GM18520 (cell line): ENCODE measurements around the gene DTX3.

ENCODE experiments used
- ATAC-seq: cut with Tn5 transposase; IDR thresholded peaks from one replicate; pipeline ENCODE4 v1.9.1; 2021; ENCODE audit not compliant: unreplicated experiment

The DTX3 gene

DNA sequence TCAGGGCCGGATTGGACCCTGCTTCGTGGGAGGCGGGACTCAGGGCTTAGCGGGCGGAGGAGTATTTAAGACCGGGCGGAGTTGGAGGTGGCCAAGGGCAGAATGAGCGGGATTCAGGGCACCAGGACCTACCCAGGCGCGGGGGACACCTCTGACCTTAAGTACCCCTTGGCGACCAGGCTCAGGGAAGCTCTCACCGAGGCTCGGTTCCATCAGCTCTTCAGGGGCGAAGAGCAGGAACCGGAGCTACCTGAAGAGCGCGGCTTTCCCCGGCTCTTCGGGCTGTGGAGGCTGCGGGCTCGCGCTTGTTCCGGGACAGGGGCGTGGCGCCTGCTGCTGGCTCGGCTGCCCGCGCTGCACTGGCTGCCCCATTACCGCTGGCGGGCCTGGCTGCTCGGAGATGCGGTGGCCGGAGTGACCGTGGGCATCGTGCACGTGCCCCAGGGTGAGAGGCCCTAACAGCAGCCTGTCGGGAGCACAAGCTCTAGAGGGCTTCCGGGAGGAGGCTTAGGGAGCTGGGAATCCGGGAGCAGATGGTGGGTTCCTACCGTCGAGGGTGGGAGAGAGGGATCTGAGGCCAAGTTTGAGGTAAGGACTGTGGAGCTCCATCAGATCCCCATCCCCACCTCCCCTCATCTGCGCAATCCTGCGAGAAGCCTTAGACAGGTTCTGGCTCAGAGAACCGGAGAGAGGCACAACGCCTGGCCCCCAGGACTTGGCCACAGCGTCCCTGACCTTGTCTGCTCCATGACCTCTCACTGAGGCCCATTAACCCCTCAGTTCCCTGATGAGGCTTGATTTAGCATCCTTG, 15.0 kb downstream of the DTX3 start:
- ATAC-seq, result no peak

DNA sequence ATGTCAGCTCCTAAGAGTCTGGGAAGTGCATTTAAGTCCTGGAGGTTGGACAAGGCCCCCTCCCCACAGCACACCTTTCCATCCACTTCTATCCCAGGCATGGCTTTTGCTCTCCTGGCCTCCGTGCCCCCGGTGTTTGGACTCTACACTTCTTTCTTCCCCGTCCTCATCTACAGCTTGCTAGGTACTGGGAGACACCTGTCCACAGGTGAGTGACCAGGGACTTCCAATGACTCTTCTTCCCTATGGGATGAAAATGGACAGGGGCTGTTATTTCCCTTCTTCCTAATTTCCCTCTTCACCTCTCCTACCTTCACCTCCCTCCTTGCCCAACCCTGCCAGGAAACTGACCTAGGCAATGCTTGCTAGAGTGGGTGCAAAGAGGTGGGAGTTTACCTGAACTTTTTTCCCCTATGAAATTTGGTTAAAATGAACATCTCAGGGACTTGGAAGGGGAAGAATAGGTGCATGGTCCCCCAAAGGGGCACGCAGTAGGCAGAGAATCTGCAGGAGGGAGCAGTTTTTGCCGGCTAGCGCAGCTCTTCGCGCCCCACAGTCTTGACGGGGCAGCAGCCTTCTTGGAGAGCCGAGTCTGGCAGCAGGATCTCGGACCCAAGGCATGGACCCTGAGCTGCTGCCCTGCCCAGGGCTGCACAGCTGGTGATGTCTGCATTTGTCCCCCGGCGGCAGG, 15.8 kb downstream of the DTX3 start:
- no peak for ATAC-seq

DNA sequence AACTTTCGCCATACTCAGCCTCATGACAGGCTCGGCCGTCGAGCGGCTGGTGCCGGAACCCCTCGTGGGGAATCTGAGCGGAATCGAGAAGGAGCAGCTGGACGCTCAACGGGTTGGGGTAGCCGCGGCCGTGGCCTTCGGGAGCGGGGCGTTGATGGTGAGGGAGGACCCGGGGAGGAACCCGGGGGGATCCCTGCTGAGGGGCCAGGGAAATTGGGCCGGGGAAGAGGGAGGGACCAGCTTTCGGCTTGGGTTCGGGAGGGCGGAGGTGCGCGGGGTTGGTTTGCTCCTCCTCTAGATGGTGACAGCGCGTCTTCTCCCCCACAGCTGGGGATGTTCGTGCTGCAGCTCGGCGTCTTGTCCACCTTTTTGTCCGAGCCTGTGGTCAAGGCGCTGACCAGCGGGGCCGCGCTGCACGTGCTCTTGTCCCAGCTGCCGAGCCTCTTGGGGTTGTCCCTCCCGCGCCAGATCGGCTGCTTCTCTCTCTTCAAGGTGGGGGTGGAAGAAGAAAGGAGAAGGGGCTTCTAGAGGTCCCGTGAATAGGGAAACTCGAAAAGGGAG, 16.4 kb downstream of the DTX3 start:
- ATAC-seq, result no peak

DNA sequence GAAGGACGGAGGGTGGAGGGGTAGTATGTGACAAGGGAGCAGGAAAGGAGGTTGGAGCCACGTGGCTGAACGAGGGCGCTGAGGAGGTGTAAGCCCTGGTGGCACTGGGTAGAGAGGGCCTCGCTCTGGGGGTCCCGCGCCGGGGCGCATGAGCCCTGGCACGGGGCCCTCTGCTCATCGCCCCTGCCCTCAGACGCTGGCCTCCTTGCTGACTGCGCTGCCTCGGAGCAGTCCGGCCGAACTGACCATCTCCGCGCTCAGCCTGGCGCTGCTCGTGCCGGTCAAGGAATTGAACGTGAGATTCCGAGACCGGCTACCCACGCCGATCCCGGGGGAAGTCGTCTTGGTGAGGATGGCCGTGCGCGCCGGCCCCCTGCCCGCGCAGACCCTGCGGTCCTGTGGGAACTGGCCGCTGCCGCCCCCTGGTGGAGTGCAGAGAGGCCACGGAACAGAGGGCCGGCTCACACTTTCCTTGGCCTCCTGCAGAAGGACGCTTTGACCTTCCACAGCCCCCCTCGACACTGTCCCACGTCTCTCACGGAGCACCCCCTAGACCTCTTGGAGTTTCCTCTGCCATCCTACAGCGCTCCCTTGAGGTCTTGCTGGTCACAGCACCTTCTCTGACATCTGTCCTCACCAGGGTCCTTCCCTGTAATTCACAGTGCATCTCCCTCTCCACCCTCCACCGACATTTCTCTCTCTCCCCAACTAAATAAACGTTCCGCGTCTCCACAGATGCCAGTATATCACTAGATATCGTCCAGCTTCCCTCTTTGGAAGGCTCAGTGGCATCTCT, 17.1 kb downstream of the DTX3 start:
- no peak for ATAC-seq

DNA sequence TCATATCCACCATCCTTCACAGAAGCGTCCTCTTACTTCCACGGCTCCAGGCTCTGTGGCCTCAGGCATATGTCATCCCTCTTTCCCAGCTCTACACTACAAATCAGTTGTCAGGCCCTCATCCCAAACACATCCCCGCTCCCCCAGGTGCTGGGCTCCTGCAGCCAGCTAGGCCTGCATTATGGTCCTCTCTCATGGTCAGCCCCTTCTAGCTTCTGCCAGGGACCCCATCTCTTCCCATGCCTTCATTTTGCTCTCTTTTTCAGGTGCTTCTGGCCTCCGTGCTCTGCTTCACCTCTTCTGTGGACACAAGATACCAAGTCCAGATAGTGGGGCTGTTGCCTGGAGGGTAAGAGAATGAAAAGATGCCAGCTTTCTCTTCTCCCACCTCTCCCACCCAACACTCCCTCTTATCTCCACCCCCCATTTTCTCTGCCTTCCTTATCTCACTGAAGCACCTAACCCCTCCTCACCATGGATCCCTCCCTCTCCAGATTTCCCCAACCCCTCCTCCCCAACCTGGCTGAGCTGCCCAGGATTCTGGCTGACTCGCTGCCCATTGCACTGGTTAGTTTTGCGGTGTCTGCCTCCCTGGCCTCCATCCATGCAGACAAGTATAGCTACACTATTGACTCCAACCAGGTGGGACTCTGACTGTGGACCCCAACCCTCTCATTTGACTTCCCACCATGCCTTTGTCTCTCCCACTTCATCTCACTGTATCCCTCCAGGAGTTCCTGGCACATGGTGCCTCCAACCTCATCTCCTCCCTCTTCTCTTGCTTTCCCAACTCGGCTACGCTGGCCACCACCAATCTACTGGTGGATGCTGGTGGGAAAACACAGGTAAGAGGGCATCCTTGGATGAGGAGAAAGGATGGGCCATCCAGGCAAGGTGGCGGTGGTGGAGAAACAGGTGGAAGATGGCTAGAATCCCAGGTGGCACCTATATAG, 17.9 kb downstream of the DTX3 start:
- ATAC-seq, result no peak

DNA sequence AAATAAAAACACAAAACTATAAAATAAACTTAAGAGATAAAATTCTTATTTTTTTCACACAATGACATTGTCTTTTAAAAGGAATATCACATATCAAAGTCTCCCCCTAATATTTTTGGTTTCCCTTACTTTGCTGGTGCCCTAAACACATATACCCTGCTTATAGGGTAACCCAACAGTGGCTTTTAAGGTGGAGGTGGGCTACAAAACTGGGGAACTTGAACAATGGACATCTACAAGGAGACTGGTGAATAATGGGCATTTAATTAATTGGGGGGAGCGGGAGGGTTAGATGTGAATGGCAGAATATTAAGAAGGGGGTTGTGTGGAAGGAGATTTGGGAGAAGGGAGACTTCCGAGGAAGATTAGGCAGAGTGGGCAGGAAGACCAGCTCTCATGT, 18.8 kb downstream of the DTX3 start:
- ATAC-seq, result no peak

DNA sequence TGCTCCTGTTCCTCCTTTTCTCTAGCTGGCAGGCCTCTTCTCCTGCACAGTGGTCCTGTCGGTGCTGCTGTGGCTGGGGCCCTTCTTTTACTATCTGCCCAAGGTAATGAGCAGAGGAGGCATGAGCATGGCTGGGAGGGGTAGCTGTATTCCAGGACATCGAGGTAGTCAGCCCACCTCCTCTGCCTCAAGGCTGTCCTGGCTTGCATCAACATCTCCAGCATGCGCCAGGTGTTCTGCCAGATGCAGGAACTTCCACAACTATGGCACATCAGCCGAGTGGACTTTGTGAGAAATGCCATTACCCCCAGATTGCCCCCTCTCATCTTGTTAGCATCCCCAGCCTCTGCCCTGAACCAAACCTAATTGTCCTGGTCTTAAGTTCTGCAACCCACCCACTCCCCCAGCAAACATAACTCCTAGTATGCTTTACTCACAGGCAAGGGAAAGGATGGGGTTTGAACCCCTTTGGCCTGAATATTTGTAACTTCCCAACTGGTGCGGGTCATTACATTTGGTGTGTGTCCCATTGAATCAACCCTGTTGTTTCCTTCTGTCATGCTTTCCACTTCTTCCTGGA, 19.3 kb downstream of the DTX3 start:
- no peak for ATAC-seq

DNA sequence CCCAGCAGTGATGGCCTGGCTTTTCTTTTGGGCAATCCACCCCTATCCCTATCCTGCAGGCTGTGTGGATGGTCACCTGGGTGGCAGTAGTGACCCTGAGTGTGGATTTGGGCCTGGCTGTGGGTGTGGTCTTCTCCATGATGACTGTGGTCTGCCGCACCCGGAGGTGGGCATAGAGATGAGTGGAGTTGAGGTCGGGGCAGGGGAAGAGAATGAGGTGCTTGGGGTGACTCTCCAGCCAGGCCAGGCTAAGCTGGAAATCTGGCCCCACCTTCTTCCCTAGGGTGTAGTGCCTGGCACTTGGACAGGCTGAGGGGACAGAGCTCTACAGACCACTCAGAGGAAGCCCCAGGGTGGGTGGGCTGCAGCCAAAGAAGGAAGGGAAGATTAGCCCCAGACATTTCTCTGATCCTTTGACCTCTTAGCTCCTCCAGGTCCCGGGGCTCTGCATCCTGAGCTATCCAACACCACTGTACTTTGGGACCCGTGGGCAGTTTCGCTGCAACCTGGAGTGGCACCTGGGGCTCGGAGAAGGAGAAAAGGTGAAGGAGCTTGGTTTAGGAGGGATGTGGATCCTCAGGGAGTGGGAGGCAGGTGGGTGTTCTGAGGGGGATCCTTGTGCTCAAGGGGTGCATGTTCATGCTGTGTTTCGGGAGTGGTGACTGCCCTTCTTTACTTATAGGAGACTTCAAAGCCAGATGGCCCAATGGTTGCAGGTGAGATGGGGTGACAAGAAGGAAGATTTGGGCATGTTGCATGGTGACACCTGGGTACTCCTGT, 20.0 kb downstream of the DTX3 start:
- no peak for ATAC-seq

DNA sequence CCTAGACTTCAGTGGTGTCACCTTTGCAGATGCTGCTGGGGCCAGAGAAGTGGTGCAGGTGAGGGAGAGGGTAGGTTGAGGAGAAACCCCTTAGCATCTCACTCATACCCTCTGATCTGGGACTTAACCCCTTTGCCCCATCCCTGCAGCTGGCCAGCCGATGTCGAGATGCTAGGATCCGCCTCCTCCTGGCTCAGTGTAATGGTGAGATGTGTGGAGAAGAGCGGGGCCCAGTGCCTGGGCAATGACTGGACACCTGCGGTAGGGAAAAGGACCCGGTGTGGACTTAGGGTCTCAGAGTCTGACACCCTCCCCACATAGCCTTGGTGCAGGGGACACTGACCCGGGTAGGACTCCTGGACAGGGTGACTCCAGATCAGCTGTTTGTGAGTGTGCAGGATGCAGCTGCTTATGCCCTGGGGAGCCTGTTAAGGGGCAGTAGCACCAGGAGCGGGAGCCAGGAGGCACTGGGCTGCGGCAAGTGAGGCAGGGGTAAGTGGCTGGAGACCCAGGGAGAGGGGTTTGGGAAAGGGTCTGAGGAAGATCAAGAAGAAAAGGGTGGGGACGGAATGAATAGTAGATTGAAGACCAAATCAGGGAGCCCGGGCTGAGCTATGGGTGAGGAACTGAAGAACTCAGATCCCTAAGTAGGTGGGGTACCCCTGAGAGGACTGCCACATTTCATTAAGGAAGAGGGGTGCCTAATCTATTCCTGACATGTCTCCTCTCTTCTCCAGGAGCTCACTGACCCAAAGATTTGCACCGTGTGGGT, 20.8 kb downstream of the DTX3 start:
- no peak for ATAC-seq

DNA sequence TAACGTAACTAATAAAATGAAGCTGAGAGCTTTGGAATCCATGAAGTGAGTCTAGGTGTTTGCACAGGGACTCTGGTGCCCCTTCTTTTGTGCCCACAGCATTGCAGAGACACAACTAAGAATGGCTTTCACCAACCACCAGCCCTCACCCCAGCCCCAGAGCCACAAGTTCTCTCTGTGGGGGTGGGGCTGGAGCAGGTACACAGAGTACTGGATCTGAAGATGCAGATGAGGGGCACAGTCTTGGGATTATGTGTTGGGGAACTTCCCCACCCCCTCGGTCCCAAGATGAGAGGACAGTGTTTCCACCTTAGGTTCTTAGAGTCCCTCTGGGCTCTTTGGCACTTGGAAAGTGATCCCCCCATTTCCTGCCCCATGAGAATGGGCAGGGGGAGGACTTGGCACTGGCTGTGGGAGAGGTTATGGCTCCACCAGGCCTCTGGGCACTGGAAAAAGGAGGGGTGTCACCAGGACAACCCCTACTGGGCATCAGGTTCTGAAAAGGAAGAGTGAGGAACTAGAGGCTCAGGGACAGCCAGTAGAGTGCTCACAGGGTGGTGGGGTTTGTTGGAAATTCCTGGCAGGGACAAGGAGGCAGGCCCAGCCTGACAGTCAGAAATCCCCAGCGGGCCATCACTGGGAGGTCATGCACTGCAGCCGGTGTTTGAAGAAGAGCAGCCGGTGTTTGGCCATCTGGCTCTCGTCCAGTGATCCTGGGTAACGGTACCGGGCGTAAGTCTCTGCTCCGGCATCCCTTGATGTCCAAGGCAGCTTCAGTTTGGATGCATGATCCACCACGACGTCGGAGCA, 21.7 kb downstream of the DTX3 start:
- ATAC-seq, result no peak

DNA sequence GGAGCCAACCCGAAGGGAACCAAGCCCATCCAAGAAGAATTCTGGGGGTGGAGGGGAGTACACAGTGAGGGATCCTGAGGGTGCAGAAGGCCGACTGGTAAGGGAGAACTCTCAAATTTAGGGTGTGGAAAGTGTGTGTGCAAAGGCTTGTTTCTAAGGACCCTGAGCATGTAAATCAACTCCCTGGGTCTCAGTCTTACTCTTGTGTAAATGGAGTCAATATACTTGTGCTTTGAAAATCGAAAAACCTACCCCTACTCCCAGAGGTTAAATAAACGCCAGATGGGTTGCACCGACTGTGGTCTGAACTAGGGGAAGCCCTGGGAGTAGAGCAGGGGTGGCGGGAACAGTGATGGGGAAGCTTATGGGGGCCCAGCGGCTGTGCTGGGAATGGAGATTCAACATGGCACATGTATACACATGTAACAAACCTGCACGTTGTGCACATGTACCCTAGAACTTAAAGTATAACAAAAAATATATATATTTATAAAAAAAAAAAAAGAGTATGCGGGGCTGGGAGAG, 22.4 kb downstream of the DTX3 start:
- ATAC-seq, result no peak

DNA sequence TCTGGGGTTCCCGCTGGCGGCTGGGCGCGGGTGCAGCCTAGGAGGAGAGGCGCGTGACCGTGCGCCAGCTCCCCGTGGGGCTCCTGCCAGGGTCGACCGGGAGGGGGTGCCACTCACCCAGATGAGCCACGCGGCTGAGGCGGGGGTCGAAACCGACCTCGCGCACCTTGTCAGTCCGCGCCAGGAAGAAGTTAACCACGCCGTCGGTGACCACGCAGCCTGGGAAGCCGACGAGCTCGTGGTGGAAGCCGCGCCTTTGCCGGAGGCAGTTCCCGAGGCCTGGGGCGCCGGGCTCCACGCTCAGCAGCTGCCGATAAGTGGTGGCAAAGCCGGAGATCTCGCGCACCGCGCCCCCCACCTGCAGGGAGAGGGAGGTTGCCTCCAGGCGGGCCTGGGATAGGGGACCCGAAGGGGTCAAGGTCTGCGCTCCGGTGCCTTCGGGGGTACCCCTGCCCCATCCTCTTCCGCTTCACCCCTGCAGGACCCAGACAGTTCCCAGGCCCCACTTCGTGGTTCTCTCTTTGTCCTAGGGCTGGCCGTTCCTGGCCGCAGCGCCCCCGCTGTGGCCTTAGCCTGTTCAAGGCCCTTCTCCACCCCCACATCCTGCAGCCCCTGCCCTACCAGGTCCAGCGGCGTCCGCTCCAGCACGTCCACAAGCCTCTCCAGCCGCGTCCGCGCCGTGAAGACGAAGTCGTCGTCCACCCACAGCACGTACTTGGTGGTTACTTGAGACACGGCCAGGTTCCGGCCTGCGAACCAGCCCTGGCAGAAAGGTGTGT, 23.1 kb downstream of the DTX3 start:
- no peak for ATAC-seq

DNA sequence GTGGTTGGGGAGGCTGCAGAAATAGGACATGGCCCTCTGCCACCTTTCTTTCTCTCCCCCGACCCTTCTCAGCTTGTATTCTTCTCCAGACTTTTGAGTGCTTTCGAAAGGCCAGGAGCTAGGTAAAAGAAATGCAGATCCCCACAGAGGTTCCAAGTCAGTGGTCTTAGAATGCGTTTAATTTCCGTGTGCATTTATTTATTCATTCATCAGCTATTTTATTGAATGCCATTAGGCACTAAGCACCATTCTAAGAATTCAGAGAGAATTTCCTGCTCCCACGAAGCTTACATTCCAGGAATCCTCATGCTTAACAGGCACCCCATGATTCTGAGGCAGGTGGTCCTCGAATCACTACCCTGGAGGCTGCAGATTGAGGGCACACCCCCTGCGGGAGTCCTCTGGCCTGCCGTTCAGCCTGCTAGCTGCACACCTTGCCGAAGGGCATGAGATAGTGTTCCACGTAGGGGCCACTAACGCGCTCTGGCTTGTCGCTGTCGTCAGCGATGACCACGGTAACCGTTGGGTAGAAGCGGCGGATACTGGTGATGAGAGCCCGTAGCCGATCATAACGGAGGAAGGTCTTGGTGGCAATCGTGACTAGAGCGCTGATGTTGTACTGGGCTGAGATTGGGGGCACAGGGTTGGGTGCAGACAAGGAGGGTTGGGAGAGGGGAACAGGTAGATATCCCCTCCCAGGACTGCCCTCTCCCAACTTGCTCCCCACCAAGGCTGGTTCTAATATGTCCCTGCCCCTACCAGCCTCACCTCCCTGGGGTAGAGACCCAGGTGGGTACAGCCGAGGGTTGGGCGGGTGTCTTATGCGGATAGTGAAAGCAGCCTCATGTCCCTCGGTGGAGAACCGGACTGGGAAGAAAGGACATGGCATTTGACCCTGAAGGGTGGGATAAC, 23.9 kb downstream of the DTX3 start:
- ATAC-seq, result no peak

DNA sequence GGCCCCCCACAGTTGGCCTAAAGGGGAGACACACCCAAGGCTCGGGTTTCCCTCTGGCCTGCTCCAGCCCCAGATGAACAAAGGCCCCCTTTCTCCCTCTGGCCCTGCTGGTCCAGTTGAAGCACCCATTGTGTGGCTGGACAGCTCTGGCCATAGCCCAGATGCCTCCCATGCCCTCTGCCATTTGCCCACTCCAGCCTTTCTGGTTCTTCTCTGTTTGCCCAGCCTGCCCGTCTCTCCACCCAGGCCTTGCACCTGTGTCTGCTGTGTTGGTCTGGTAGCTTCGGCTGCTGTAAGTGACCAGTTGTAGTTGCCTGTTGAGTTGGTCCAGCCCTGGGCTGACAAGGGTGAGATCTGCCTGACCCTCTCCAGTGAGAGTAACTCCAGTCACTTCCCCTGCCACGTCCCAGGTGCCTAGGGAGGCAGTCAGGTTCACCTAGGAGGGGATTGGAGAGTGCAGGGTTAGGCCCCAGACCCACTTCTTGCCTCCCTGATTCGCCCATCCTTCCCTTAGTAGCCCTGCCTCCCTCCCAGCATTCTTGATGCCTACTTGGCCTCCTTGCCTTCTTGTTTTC, 25.4 kb downstream of the DTX3 start:
- no peak for ATAC-seq

DNA sequence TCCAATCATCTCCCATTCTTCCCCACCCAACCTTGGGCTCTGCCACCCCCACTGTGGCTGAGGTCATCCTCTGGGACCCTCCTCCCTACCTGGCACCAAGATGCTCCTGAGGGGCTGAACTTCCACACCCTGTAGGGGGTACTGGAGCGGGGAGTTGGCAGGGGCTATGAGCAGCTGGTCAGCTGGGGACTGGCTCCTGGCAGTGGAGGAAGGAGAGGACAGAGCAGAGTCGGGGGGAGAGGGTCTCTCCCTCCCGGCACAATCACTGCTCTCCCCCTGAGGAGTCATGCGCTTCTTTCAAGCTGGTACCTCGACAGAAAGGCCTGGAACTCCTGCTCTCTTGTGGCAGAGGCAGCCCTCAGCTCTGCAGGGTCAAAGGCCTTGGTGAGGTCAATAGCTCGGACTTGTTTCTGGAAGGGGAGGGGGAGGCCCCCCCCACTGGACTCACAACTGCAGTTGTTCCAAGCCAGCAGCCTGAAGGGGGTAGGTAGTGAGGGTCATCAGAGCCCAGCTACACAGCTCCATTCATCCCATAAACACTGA, 26.3 kb downstream of the DTX3 start:
- ATAC-seq, result no peak
